WTC11 (cell line): ENCODE data around the gene MIPEP. TPM values are rescaled to one million over a fixed set of nuclear protein-coding genes. Genes with fewer than 3 reads are reported as not detected.
"Not testable (repeated sequence)": the region's sequence is repeated elsewhere in the genome, so short reads cannot be mapped to it uniquely, and the experiment has no call there.

Experiments used
- ATAC-seq: fragments of 200-7000 bp; cut with Tn5 transposase; 2 replicates; pipeline ENCODE4 v1.10.0; 2021; ENCODE audit warnings: mild to moderate bottlenecking, moderate library complexity
- CTCF ChIA-PET: fragments of 300-600 bp; sonication (Branson Sonifier 250); formaldehyde crosslinking; loops from one replicate; lab custom pipeline; 2021; ENCODE audit warnings: antibody characterized with exemption; lab: Charles Lee
- POLR2A ChIA-PET: fragments of 350-600 bp; sonication (Branson Sonifier 250); formaldehyde crosslinking; loops from one replicate; lab custom pipeline; 2021; ENCODE audit warnings: antibody characterized with exemption; lab: Charles Lee
- DNase-seq: peaks from one replicate; pipeline ENCODE4 v3.0.0; 2021; ENCODE audit warnings: low spot score
- H3K27ac Mint-ChIP-seq: 2 replicates; pipeline ENCODE4 v1.8.0; 2021; ENCODE audit warnings: mixed read lengths
- H3K27me3 Mint-ChIP-seq: 2 replicates; pipeline ENCODE4 v1.8.0; 2021; ENCODE audit warnings: low read depth, mild to moderate bottlenecking, moderate library complexity, mixed read lengths
- H3K36me3 Mint-ChIP-seq: 2 replicates; pipeline ENCODE4 v1.8.0; 2021; ENCODE audit warnings: mixed read lengths
- H3K4me1 Mint-ChIP-seq: 2 replicates; pipeline ENCODE4 v1.8.0; 2022; ENCODE audit warnings: mixed read lengths
- H3K4me3 Mint-ChIP-seq: 2 replicates; pipeline ENCODE4 v1.8.0; 2021; ENCODE audit warnings: mild to moderate bottlenecking, moderate library complexity, mixed read lengths
- H3K9me3 Mint-ChIP-seq: 2 replicates; pipeline ENCODE4 v1.8.0; 2021; ENCODE audit warnings: mixed read lengths
- ATF2 ChIP-seq: sonication (generic); formaldehyde crosslinking; IDR thresholded peaks from 2 replicates; pipeline ENCODE4 v1.8.1; 2022; ENCODE audit warnings: low read depth, missing genetic modification reagents, borderline replicate concordance
- CREB1 ChIP-seq: sonication (generic); formaldehyde crosslinking; IDR thresholded peaks from 2 replicates; pipeline ENCODE4 v1.8.0; 2023; ENCODE audit warnings: mild to moderate bottlenecking, missing genetic modification reagents
- CTCF ChIP-seq: fragments of 200-600 bp; IDR thresholded peaks from 2 replicates; pipeline ENCODE4 v1.8.0; 2022; ENCODE audit warnings: antibody characterized with exemption
- ELF4 ChIP-seq: sonication (generic); formaldehyde crosslinking; IDR thresholded peaks from 2 replicates; pipeline ENCODE4 v1.8.1; 2022; ENCODE audit warnings: low read depth, mild to moderate bottlenecking, moderate library complexity, missing genetic modification reagents
- FOXJ3 ChIP-seq: sonication (generic); formaldehyde crosslinking; IDR thresholded peaks from 2 replicates; pipeline ENCODE4 v1.9.0; 2021; ENCODE audit warnings: missing genetic modification reagents, mild to moderate bottlenecking, borderline replicate concordance
- KAT7 ChIP-seq: sonication (generic); formaldehyde crosslinking; IDR thresholded peaks from 2 replicates; pipeline ENCODE4 v1.8.1; 2023; ENCODE audit warnings: missing genetic modification reagents, mild to moderate bottlenecking, borderline replicate concordance
- MXD4 ChIP-seq: fragments of 250-450 bp; sonication (Bioruptor Pico); IDR thresholded peaks from 2 replicates; pipeline ENCODE4 v1.8.0; 2021; ENCODE audit warnings: mild to moderate bottlenecking, moderate library complexity, borderline replicate concordance
- PRRX2 ChIP-seq: fragments of 250-450 bp; sonication (Bioruptor Pico); IDR thresholded peaks from 2 replicates; pipeline ENCODE4 v1.8.0; 2021; ENCODE audit warnings: mild to moderate bottlenecking
- RELA ChIP-seq: sonication (generic); formaldehyde crosslinking; IDR thresholded peaks from 2 replicates; pipeline ENCODE4 v1.8.1; 2022; ENCODE audit warnings: missing genetic modification reagents, mild to moderate bottlenecking, borderline replicate concordance
- SMAD4 ChIP-seq: sonication (generic); formaldehyde crosslinking; IDR thresholded peaks from 2 replicates; pipeline ENCODE4 v1.8.0; 2022; ENCODE audit warnings: mild to moderate bottlenecking, missing genetic modification reagents
- SP1 ChIP-seq: sonication (generic); formaldehyde crosslinking; conservative IDR thresholded peaks from 2 replicates; pipeline ENCODE4 v1.8.1; 2022; ENCODE audit warnings: missing genetic modification reagents
- STAT6 ChIP-seq: sonication (generic); formaldehyde crosslinking; conservative IDR thresholded peaks from 2 replicates; pipeline ENCODE4 v1.8.1; 2023; ENCODE audit warnings: mild to moderate bottlenecking, low read depth, missing genetic modification reagents, moderate library complexity
- TCF7 ChIP-seq: sonication (generic); formaldehyde crosslinking; IDR thresholded peaks from 2 replicates; pipeline ENCODE4 v1.8.0; 2022; ENCODE audit warnings: mild to moderate bottlenecking, low read depth, missing genetic modification reagents, moderate library complexity
- ZNF219 ChIP-seq: sonication (generic); formaldehyde crosslinking; IDR thresholded peaks from 2 replicates; pipeline ENCODE4 v1.8.0; 2023; ENCODE audit warnings: missing genetic modification reagents, mild to moderate bottlenecking, borderline replicate concordance
- ZNF263 ChIP-seq: sonication (generic); formaldehyde crosslinking; IDR thresholded peaks from 2 replicates; pipeline ENCODE4 v1.8.1; 2022; ENCODE audit warnings: low read depth, mild to moderate bottlenecking, moderate library complexity, missing genetic modification reagents
- ZNF423 ChIP-seq: fragments of 250-450 bp; sonication (Bioruptor Pico); IDR thresholded peaks from 2 replicates; pipeline ENCODE4 v2.1.2; 2022; ENCODE audit warnings: mild to moderate bottlenecking, moderate library complexity
- ZNF425 ChIP-seq: fragments of 250-450 bp; sonication (Bioruptor Pico); conservative IDR thresholded peaks from 2 replicates; pipeline ENCODE4 v1.9.0; 2021; ENCODE audit warnings: mild to moderate bottlenecking
- ZNF512 ChIP-seq: sonication (generic); formaldehyde crosslinking; IDR thresholded peaks from 2 replicates; pipeline ENCODE4 v1.8.1; 2022; ENCODE audit warnings: missing genetic modification reagents, borderline replicate concordance
- ZNF532 ChIP-seq: fragments of 250-450 bp; sonication (Bioruptor Pico); IDR thresholded peaks from 2 replicates; pipeline ENCODE4 v1.9.0; 2021; ENCODE audit warnings: mild to moderate bottlenecking, borderline replicate concordance
- total RNA-seq: library from RNA; stranded (reverse); gene quantifications from 3 replicates; pipeline ENCODE4 v1.2.3, GENCODE V29; 2021

MIPEP gene
- total RNA-seq, 1 experiment from 2014 or later, result 30.5 TPM

- no peak overlapping the region for H3K4me3 Mint-ChIP-seq
- H3K4me1 Mint-ChIP-seq, result peaks cover 9% of the 10 kb centered on the region
- H3K9me3 Mint-ChIP-seq, result no peaks in the 10 kb centered on the region
- TF ChIP-seq CREB1 (CRISPR knock-in tag) (no peak), SMAD4 (CRISPR knock-in tag) (no peak), SP1 (CRISPR knock-in tag) (no peak), TCF7 (CRISPR knock-in tag) (no peak), ZNF532 (no peak), KAT7 (CRISPR knock-in tag) (no peak), ZNF263 (CRISPR knock-in tag) (no peak), ZNF219 (CRISPR knock-in tag) (no peak), PRRX2 (CRISPR knock-in tag) (no peak), ELF4 (CRISPR knock-in tag) (no peak), ATF2 (CRISPR knock-in tag) (no peak), RELA (CRISPR knock-in tag) (no peak), ZNF425 (CRISPR knock-in tag) (no peak), ZNF512 (CRISPR knock-in tag) (no peak), FOXJ3 (CRISPR knock-in tag) (no peak), CTCF (no peak), ZNF423 (no peak), STAT6 (no peak), MXD4 (CRISPR knock-in tag) (no peak)
- ChIA-PET POLR2A (no interaction called here), CTCF (no interaction called here)
- ATAC-seq (no peak), DNase-seq (no peak)
- no peaks in the 10 kb centered on the region for H3K27me3 Mint-ChIP-seq
- H3K36me3 Mint-ChIP-seq, result peaks cover 18% of the 10 kb centered on the region
- H3K27ac Mint-ChIP-seq, result no peak overlapping the region
These were observed 5.9 kb downstream of the MIPEP start for GRCh38 chr13:23883255-23883654.

- peaks cover 21% of the 10 kb centered on the region for H3K36me3 Mint-ChIP-seq
- ChIA-PET CTCF (interaction anchor here (0.7 kb wide), 1 partner anchor 414 kb away, joined by 3 read pairs; no protein-coding TSS in a partner anchor), POLR2A (interaction anchor here (0.7 kb wide), 1 partner anchor 353 kb away, joined by 5 read pairs; no protein-coding TSS in a partner anchor)
- H3K9me3 Mint-ChIP-seq, H3K4me1 Mint-ChIP-seq, H3K27me3 Mint-ChIP-seq, H3K4me3 Mint-ChIP-seq, ATAC-seq, H3K27ac Mint-ChIP-seq, DNase-seq: not testable (repeated sequence)
These were observed 7.8 kb downstream of the MIPEP start for GRCh38 chr13:23881402-23881800.
